Ovary (tissue), 3 donors: ENCODE results near the gene CTBP1.

ENCODE experiments used
- CTCF ChIP-seq, 3 donors: fragments of 450-650 bp in 2 of 3; fragments of 200-600 bp in 1 of 3; IDR thresholded peaks; one replicate each; pipeline versions ENCODE4 v1.5.1 to v1.8.0; 2016 to 2022; ENCODE audit warnings: antibody characterized with exemption in 3 of 3, mild to moderate bottlenecking in 1 of 3
- POLR2A ChIP-seq: fragments of 450-650 bp; IDR thresholded peaks from one replicate; pipeline ENCODE4 v1.6.1; 2017; ENCODE audit warnings: antibody characterized with exemption, mild to moderate bottlenecking, moderate library complexity
- donor health status: DM: no; HTN: no; CAD: no.

- TF ChIP-seq CTCF (IDR thresholded peaks at IDR 0.05) (no peak), POLR2A (no peak)
These were observed 80.5 kb downstream of the CTBP1 start for GRCh38 chr4:1168191-1169101.
